DOHH2 (cell line): Measurements from ENCODE around the gene CACNA2D3.

Source experiments
- EZH2phosphoT487 ChIP-seq: fragments of 200-600 bp; sonication (generic); IDR thresholded peaks from 2 replicates; pipeline ENCODE4 v1.6.1; 2017; ENCODE audit warnings: borderline replicate concordance, mild to moderate bottlenecking, antibody characterized with exemption, low read length, moderate library complexity, mixed read lengths
- TF ChIP-seq, protein P1 (sequence below): fragments of 200-600 bp; sonication (generic); IDR thresholded peaks from one replicate; pipeline ENCODE4 v1.5.1; 2014; ENCODE audit warnings: antibody characterized with exemption, mild to moderate bottlenecking, low read depth, low read length; ENCODE audit not compliant: poor library complexity, severe bottlenecking

- TF ChIP-seq, protein P1, sequence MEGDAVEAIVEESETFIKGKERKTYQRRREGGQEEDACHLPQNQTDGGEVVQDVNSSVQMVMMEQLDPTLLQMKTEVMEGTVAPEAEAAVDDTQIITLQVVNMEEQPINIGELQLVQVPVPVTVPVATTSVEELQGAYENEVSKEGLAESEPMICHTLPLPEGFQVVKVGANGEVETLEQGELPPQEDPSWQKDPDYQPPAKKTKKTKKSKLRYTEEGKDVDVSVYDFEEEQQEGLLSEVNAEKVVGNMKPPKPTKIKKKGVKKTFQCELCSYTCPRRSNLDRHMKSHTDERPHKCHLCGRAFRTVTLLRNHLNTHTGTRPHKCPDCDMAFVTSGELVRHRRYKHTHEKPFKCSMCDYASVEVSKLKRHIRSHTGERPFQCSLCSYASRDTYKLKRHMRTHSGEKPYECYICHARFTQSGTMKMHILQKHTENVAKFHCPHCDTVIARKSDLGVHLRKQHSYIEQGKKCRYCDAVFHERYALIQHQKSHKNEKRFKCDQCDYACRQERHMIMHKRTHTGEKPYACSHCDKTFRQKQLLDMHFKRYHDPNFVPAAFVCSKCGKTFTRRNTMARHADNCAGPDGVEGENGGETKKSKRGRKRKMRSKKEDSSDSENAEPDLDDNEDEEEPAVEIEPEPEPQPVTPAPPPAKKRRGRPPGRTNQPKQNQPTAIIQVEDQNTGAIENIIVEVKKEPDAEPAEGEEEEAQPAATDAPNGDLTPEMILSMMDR, result no peak
- TF ChIP-seq EZH2phosphoT487, result no peak
Observed at GRCh38 chr3:54941690-54942362, 819.5 kb downstream of the CACNA2D3 start.
